Ascending aorta (tissue), 2 donors: ENCODE measurements around the gene MYO18A. TPM values are rescaled to one million over a fixed set of nuclear protein-coding genes. Genes with fewer than 3 reads are reported as not detected.

Experiments
- DNase-seq, 2 donors: peaks; one replicate each; pipeline ENCODE4 v3.0.0-alpha.2; 2019; ENCODE audit warnings: low spot score in 2 of 2
- H3K27ac ChIP-seq, 2 donors: fragments of 200-600 bp; sonication (generic); one replicate each; pipeline ENCODE4 v1.5.1; 2016 to 2017; ENCODE audit warnings: mild to moderate bottlenecking in 1 of 2
- H3K27me3 ChIP-seq: fragments of 200-600 bp; sonication (generic); one replicate; pipeline ENCODE4 v1.5.1; 2017
- H3K36me3 ChIP-seq, 2 donors: fragments of 200-600 bp; sonication (generic); one replicate each; pipeline ENCODE4 v1.5.1; 2016
- H3K4me1 ChIP-seq, 2 donors: fragments of 200-600 bp; sonication (generic); one replicate each; pipeline ENCODE4 v1.5.1; 2016 to 2017; ENCODE audit warnings: mild to moderate bottlenecking in 1 of 2
- H3K4me3 ChIP-seq, 2 donors: fragments of 200-600 bp; sonication (generic); one replicate each; pipeline ENCODE4 v1.5.1; 2016 to 2017; ENCODE audit warnings: mild to moderate bottlenecking in 1 of 2
- H3K9me3 ChIP-seq, 2 donors: fragments of 200-600 bp; sonication (generic); one replicate each; pipeline ENCODE4 v1.5.1; 2016
- CTCF ChIP-seq, 3 experiments: fragments of 200-600 bp in 2 of 3; fragments of 450-650 bp in 1 of 3; sonication (generic) in 2 of 3; IDR thresholded peaks; one replicate each; pipeline ENCODE4 v1.5.1; 2016 to 2019; ENCODE audit warnings: antibody characterized with exemption in 3 of 3, mild to moderate bottlenecking in 1 of 3, moderate library complexity in 1 of 3
- intact Hi-C: fragments of 100-400 bp; cut with DNase I; formaldehyde crosslinking; loops from one replicate; pipeline ENCODE4 v1.15.1; 2023
- total RNA-seq: library from RNA; depleted of rRNA; stranded (reverse); fragments of >200 nt; gene quantifications from one replicate; pipeline ENCODE4 v1.1.0, GENCODE V29; 2016

Gene MYO18A
- total RNA-seq, 1 donor from 2014 or later = 185 TPM

GRCh38 chr17:29086628-29087332 is 93.4 kb downstream of the MYO18A start:
- peaks cover 80 to 95% of the 10 kb centered on the region in 2 donors for H3K36me3 ChIP-seq
- H3K27me3 ChIP-seq = no peaks in the 10 kb centered on the region
- DNase-seq = no peak
- no peaks in the 10 kb centered on the region for H3K9me3 ChIP-seq
- no peaks in the 10 kb centered on the region for H3K4me1 ChIP-seq
- no peak overlapping the region for H3K27ac ChIP-seq
- no peak overlapping the region for H3K4me3 ChIP-seq
- intact Hi-C loops = no loop called here
- no peak for TF ChIP-seq CTCF (IDR thresholded peaks at IDR 0.05)

- H3K9me3 ChIP-seq = no peaks in the 10 kb centered on the region
- H3K36me3 ChIP-seq = peaks cover 75 to 95% of the 10 kb centered on the region in 2 donors
- no peak overlapping the region for H3K4me3 ChIP-seq
- intact Hi-C loops = no loop called here
- H3K27me3 ChIP-seq = no peaks in the 10 kb centered on the region
- no peak for DNase-seq
- no peaks in the 10 kb centered on the region for H3K4me1 ChIP-seq
- TF ChIP-seq CTCF (IDR thresholded peaks at IDR 0.05) = no peak
- H3K27ac ChIP-seq = no peak overlapping the region
Observed at GRCh38 chr17:29085223-29085622, 95.0 kb downstream of the MYO18A start.

- intact Hi-C loops = no loop called here
- TF ChIP-seq CTCF (IDR thresholded peaks at IDR 0.05) = no peak
- no peaks in the 10 kb centered on the region for H3K27me3 ChIP-seq
- no peaks in the 10 kb centered on the region for H3K9me3 ChIP-seq
- H3K36me3 ChIP-seq = peaks cover 75 to 95% of the 10 kb centered on the region in 2 donors
- no peak overlapping the region for H3K27ac ChIP-seq
- no peak overlapping the region for H3K4me3 ChIP-seq
- H3K4me1 ChIP-seq = no peaks in the 10 kb centered on the region
- DNase-seq = no peak
Observed at GRCh38 chr17:29084541-29085146, 95.6 kb downstream of the MYO18A start.

- DNase-seq = no peak
- Histone ChIP-seq H3K27me3 (no peaks in the 10 kb centered on the region), H3K36me3 (peaks cover 55 to 88% of the 10 kb centered on the region in 2 donors), H3K4me3 (no peak overlapping the region), H3K9me3 (no peaks in the 10 kb centered on the region), H3K27ac (no peak overlapping the region), H3K4me1 (no peaks in the 10 kb centered on the region)
- no peak for TF ChIP-seq CTCF (IDR thresholded peaks at IDR 0.05)
- intact Hi-C loops = no loop called here
Observed at GRCh38 chr17:29080965-29081364, 99.2 kb downstream of the MYO18A start.

- H3K36me3 ChIP-seq = peaks cover 51 to 81% of the 10 kb centered on the region in 2 donors
- H3K9me3 ChIP-seq = no peaks in the 10 kb centered on the region
- H3K4me1 ChIP-seq = no peaks in the 10 kb centered on the region
- H3K27me3 ChIP-seq = no peaks in the 10 kb centered on the region
- intact Hi-C loops = no loop called here
- no peak for TF ChIP-seq CTCF (IDR thresholded peaks at IDR 0.05)
- H3K27ac ChIP-seq = no peak overlapping the region
- H3K4me3 ChIP-seq = no peak overlapping the region
- DNase-seq = no peak
Observed at GRCh38 chr17:29080323-29080722, 99.9 kb downstream of the MYO18A start.
